Measurements from ENCODE around the gene SLC35F3.

DNA sequence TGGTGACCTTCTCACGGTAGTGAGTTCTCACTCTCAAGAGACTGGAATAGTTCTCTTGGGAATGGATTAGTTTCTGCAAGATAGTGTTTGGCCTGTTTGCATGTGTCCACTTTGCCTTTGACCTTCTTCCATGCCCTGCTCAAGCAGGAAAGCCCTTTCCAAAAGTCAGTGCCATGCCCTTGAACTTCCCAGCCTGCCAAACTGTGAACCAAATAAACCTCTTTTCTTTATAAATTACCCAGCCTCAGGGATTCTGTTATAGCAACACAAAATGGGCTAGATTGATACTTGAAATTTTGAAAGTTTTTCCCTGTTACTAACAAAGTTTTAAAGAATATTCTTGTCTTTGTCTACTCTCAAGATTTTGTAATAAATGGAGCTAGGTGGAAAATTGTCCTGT lies 139.6 kb downstream of the SLC35F3 start:
- TF ChIP-seq POU2F2 (IDR thresholded peaks at IDR 0.05; ENCODE audit: low read depth, low read length) (no peak), POLR2AphosphoS5 (IDR thresholded peaks at IDR 0.05; ENCODE audit: low read depth, low read length) (no peak), TAF1 (IDR thresholded peaks at IDR 0.05; ENCODE audit: low read depth, low read length) (no peak), POLR2A (IDR thresholded peaks at IDR 0.05; ENCODE audit: low read depth, low read length) (no peak)

Data from GM12891 (cell line).